ENCODE data around the gene DLGAP4. TPM values are rescaled to one million over a fixed set of nuclear protein-coding genes. Genes with fewer than 3 reads are reported as not detected.

The DLGAP4 gene
- total and polyA plus RNA-seq, 12 donors = 34.0 to 74.4 (median 55.6) TPM

DNA sequence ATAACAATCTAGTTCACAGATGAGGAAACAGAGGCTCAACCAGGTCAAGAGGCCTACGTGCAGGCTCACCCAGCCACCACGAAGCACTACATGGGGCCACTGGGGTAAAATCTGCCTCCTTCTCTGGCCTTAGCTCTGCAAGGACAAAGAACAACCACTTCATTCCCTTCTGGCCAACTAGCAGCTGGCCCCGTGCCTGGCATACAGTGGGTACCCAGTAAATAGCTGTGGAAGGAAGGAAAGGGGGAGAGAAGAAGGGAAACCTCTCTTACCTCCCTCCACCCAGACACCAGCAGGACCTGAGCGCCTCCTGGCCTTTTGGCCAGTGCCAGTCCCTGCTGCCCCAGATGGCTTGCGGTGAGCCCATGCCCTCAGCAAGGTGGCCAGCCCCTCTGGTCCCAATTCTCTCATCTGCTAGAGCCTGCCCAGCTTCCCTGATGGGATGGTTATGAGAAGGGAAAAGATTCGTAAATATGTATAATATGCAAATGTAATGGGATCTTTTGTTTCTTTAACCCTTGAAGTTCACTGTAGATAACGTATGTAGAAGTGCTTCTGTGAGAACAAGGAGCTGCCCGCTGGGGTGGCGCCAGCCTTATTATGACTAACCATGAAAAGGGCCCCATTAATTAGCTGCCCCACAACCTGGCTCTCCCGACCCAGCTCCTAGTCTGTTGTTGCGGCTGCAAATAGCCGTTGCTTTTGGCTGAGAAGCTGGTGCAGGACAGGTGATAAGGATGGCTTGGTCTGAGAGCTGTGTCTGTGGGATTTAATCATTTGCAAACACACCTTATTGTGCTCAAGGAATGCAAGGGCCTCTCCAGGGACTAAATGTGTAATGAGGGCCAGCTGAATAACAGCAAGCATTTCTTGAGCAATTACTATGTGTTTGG is 62.0 kb downstream of the DLGAP4 start:
- H3K27ac ChIP-seq = no peak overlapping the region
- no peak for DNase-seq
- intact Hi-C loops (cut with DNase I) = no loop called here
- no peak overlapping the region for H3K4me3 ChIP-seq
- H3K36me3 ChIP-seq = no peaks in the 10 kb centered on the region
- TF ChIP-seq, protein P1, sequence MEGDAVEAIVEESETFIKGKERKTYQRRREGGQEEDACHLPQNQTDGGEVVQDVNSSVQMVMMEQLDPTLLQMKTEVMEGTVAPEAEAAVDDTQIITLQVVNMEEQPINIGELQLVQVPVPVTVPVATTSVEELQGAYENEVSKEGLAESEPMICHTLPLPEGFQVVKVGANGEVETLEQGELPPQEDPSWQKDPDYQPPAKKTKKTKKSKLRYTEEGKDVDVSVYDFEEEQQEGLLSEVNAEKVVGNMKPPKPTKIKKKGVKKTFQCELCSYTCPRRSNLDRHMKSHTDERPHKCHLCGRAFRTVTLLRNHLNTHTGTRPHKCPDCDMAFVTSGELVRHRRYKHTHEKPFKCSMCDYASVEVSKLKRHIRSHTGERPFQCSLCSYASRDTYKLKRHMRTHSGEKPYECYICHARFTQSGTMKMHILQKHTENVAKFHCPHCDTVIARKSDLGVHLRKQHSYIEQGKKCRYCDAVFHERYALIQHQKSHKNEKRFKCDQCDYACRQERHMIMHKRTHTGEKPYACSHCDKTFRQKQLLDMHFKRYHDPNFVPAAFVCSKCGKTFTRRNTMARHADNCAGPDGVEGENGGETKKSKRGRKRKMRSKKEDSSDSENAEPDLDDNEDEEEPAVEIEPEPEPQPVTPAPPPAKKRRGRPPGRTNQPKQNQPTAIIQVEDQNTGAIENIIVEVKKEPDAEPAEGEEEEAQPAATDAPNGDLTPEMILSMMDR (IDR thresholded peaks at IDR 0.05) = no peak
- peaks cover 0 to 50% (median 19%) of the 10 kb centered on the region in 7 donors for H3K27me3 ChIP-seq
- ATAC-seq = no peak
- no peaks in the 10 kb centered on the region for H3K9me3 ChIP-seq
- no peaks in the 10 kb centered on the region for H3K4me1 ChIP-seq
- WGBS, 2 donors = 35 to 50% methylated on average over 12 of the region's 12 CpGs

DNA sequence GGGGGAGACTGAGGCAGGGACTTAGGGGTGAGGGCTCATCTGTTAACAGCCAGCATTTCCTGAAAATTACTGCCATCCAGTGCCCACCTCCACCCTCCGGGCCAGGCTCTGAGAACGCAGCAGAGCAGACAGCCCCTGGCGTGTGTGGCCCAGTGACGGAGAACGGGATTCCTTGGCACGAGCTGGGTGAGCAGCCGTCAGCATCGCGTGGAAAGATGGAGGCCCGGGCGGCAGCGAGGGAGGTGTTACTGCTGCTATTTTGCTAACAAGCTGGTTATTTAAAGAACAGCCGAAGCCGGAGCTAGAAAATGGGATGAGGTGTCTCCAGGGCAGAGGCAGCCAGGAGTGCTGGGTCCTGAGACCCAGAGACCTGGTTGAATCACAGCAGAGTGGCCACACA is 62.7 kb downstream of the DLGAP4 start:
- Histone ChIP-seq H3K27ac (no peak overlapping the region), H3K36me3 (no peaks in the 10 kb centered on the region), H3K27me3 (peaks cover 0 to 48% (median 19%) of the 10 kb centered on the region in 7 donors), H3K9me3 (no peaks in the 10 kb centered on the region), H3K4me3 (no peak overlapping the region), H3K4me1 (no peaks in the 10 kb centered on the region)
- WGBS, 2 donors = 71 to 80% methylated on average over 14 of the region's 14 CpGs
- intact Hi-C loops (cut with DNase I) = no loop called here
- TF ChIP-seq, protein P1 (IDR thresholded peaks at IDR 0.05) = no peak
- DNase-seq = no peak
- no peak for ATAC-seq

DNA sequence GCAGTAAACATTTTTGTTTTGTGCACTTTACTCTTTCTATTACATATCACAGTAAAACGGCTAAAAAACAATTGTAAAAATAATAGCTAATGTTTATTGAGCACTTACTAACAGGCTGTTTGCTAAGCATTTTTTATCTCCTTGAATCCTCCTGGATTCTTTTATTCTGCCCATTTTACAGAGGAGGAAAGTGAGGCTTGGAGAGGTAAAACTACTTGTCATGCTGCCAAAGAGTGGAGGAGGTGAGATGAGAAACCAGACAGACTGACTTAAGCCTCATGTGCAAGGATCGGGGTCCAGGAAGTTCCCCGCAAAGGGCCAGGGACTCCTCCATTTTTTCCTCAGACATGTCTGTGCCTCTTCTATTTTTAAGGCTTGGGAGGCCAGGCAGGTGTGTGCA is 63.6 kb downstream of the DLGAP4 start:
- intact Hi-C loops (cut with DNase I) = no loop called here
- H3K9me3 ChIP-seq = no peaks in the 10 kb centered on the region
- no peak overlapping the region for H3K27ac ChIP-seq
- no peaks in the 10 kb centered on the region for H3K36me3 ChIP-seq
- no peaks in the 10 kb centered on the region for H3K4me1 ChIP-seq
- no peak overlapping the region for H3K4me3 ChIP-seq
- no peak for ATAC-seq
- H3K27me3 ChIP-seq = peaks cover 0 to 51% (median 19%) of the 10 kb centered on the region in 7 donors
- WGBS, 2 donors = 70 to 81% methylated on average over 3 of the region's 3 CpGs
- TF ChIP-seq, protein P1 (IDR thresholded peaks at IDR 0.05) = no peak
- DNase-seq = no peak

DNA sequence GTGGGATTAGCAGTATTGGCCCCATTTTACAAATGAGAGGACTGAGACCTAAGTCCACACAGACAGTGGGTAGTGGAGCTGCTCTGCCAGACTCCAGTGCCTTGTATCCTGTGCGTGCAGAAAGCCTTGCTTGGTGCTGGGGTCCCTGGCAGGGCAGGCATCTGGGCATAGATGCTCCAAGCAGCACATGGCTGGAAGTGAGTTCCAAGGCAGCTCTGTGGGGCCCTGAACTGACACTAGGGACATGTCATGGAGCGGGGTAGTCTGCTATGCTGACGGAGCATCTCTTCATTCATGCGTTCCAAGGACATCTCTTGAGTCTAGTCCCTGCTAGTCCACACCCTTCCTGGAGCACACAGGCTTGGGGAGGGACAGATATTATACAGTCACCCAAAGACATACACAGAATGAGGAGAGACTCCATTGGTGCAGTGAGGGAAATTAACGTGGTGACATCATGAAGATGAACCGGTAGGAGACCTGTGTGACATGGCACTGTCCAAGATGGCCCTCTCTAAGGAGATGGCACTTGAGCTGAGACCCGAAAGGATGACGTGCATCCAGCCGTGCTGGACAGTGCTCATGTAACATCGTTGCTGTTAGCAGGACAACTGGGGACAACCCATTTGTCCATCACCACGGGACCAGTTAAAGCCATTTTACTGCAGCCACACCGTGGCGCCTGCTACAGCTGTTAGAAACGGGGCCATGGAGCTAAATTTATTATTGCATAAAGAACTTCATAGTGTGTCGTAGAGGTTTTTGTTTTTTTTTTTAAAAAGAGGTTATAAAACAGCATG is 65.1 kb downstream of the DLGAP4 start:
- Histone ChIP-seq H3K9me3 (no peaks in the 10 kb centered on the region), H3K27ac (no peak overlapping the region), H3K27me3 (peaks cover 0 to 63% (median 18%) of the 10 kb centered on the region in 7 donors), H3K36me3 (no peaks in the 10 kb centered on the region), H3K4me3 (no peak overlapping the region), H3K4me1 (no peaks in the 10 kb centered on the region)
- DNase-seq (no peak), ATAC-seq (no peak)
- TF ChIP-seq, protein P1 (IDR thresholded peaks at IDR 0.05) = no peak
- intact Hi-C loops (cut with DNase I) = no loop called here
- WGBS, 2 donors = 78% methylated on average over 15 of the region's 15 CpGs

Data from heart right ventricle (tissue), 16 donors.